ENCODE measurements around the gene FXYD3. TPM values are rescaled to one million over a fixed set of nuclear protein-coding genes. Genes with fewer than 3 reads are reported as not detected.

Gene FXYD3
- total RNA-seq, 1 experiment from 2014 or later: 17.4 TPM

- POLR2A ChIA-PET: no interaction called here
- Histone ChIP-seq H3K27me3 (ENCODE audit: insufficient read depth, low read length) (no peaks in the 10 kb centered on the region), H3K27ac (ENCODE audit: low read depth, low read length) (no peak overlapping the region), H3K4me2 (ENCODE audit: low read length) (no peak overlapping the region), H3K9me2 (ENCODE audit: insufficient read depth) (no peaks in the 10 kb centered on the region), H3K79me2 (ENCODE audit: insufficient read depth, low read length) (no peaks in the 10 kb centered on the region), H3K9ac (ENCODE audit: low read length) (no peak overlapping the region), H4K20me1 (ENCODE audit: insufficient read depth) (no peaks in the 10 kb centered on the region), H2AFZ (ENCODE audit: low read depth, low read length, poor library complexity, severe bottlenecking) (no peak overlapping the region), H3K9me3 (ENCODE audit: control insufficient read depth in 1 of 2, insufficient read depth in 1 of 2, low read depth in 1 of 2, low read length in 2 of 2) (no peaks in the 10 kb centered on the region), H3K4me3 (replicated peaks in 1 of 2; ENCODE audit: low read depth in 1 of 2, low read length in 2 of 2) (no peak overlapping the region), H3K4me1 (ENCODE audit: control insufficient read depth in 1 of 2, insufficient read depth in 2 of 2, low read length in 2 of 2) (peaks cover 4 to 6% of the 10 kb centered on the region in 2 experiments; a peak in 3 of 4 replicates), H3K36me3 (ENCODE audit: control insufficient read depth in 1 of 2, insufficient read depth in 2 of 2, low read length in 2 of 2) (no peaks in the 10 kb centered on the region)
- DNase-seq (ENCODE audit: low read depth, low spot score) (no peak), ATAC-seq (no peak)
- intact Hi-C loops (cut with micrococcal nuclease): loop anchor here (10.0 kb wide), 1 partner anchor 161 kb away; no protein-coding TSS in a partner anchor
- BruUV-seq (replicated peaks): no TSS peak
- CTCF ChIA-PET: interaction anchor here (0.7 to 4.1 kb wide), 8 partner anchors 9 to 92 kb away, joined by 3 to 28 read pairs (median 6); partner anchors contain the start of gene FXYD3
- RAD21 ChIA-PET (ENCODE audit: low non-redundant PET in 1 of 2, low total read pairs in 2 of 2, uncharacterized antibody in 2 of 2, unreplicated experiment in 2 of 2): interaction anchor here in 1 of 2 experiments (0.6 kb wide), 1 partner anchor 69 kb away, joined by 3 read pairs; no protein-coding TSS in a partner anchor
- TF ChIP-seq JUND (IDR thresholded peaks at IDR 0.05) (no peak), MAX (IDR thresholded peaks at IDR 0.05) (no peak), FOSL1 (IDR thresholded peaks at IDR 0.05; ENCODE audit: low read depth) (no peak), SP1 (IDR thresholded peaks at IDR 0.05; ENCODE audit: low read depth) (no peak), TCF7L2 (IDR thresholded peaks at IDR 0.05; ENCODE audit: borderline replicate concordance, extremely low read depth, insufficient read depth, insufficient read length) (no peak), CTCF (IDR thresholded peaks at IDR 0.05 in 2 of 3, conservative IDR thresholded peaks at IDR 0.05 in 1 of 3; ENCODE audit: borderline replicate concordance in 1 of 3, insufficient read depth in 1 of 3, low read depth in 2 of 3, low read length in 2 of 3) (no peak), ZFX (IDR thresholded peaks at IDR 0.05) (no peak), REST (IDR thresholded peaks at IDR 0.05; ENCODE audit: low read depth) (no peak), POLR2AphosphoS5 (IDR thresholded peaks at IDR 0.05; ENCODE audit: low read depth, low read length) (no peak), SRF (IDR thresholded peaks at IDR 0.05; ENCODE audit: low read depth) (no peak), RAD21 (IDR thresholded peaks at IDR 0.05; ENCODE audit: low read depth) (no peak), EGR1 (IDR thresholded peaks at IDR 0.05; ENCODE audit: low read depth) (no peak)
Observed at GRCh38 chr19:35136231-35136630, 20.6 kb downstream of the FXYD3 start.

All from HCT116 (cell line).